Fibroblast of pulmonary artery (primary cell): Measurements from ENCODE around the gene FAM53A.

Experiments used
- DNase-seq: peaks from one replicate; pipeline ENCODE4 v3.0.0-alpha.2; 2010; ENCODE audit warnings: low read depth
- H3K4me3 ChIP-seq: replicated peaks from 2 replicates; pipeline ENCODE4 v1.5.1; 2011; ENCODE audit warnings: low read depth, mild to moderate bottlenecking, control low read depth, low read length, moderate library complexity
- TF ChIP-seq, protein P1 (sequence below): IDR thresholded peaks from 2 replicates; pipeline ENCODE4 v1.5.1; 2011; ENCODE audit warnings: mild to moderate bottlenecking, control low read depth, low read length, inconsistent platforms; ENCODE audit errors: missing control alignments

FAM53A gene

DNA sequence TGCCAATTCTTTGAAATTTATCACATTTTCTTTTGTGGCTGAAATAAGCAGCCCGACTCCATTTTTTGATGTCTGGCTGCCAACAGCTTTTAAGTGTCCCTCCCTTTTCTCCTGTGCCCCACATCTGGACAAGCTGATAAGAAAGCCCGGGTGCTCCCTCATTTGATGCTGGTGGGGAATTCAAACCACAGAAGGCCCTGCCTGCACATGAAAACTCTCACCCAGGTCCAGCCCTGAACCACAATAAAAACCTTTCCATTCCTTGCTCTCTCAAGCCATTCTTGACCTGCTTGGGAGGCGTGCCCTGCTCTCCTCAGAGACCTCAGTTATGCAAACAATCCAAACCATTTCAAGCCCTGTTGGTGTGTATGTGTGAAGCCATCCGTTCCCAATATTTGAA is 93.9 kb downstream of the FAM53A start:
- DNase-seq: no peak
- TF ChIP-seq, protein P1, sequence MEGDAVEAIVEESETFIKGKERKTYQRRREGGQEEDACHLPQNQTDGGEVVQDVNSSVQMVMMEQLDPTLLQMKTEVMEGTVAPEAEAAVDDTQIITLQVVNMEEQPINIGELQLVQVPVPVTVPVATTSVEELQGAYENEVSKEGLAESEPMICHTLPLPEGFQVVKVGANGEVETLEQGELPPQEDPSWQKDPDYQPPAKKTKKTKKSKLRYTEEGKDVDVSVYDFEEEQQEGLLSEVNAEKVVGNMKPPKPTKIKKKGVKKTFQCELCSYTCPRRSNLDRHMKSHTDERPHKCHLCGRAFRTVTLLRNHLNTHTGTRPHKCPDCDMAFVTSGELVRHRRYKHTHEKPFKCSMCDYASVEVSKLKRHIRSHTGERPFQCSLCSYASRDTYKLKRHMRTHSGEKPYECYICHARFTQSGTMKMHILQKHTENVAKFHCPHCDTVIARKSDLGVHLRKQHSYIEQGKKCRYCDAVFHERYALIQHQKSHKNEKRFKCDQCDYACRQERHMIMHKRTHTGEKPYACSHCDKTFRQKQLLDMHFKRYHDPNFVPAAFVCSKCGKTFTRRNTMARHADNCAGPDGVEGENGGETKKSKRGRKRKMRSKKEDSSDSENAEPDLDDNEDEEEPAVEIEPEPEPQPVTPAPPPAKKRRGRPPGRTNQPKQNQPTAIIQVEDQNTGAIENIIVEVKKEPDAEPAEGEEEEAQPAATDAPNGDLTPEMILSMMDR: no peak
- no peak overlapping the region for H3K4me3 ChIP-seq
